DMS153 (cell line): ENCODE data around the gene VMP1.
"Not testable (repeated sequence)": the region's sequence is repeated elsewhere in the genome, so short reads cannot be mapped to it uniquely, and the experiment has no call there.

Source experiments
- DNase-seq: peaks from one replicate; lab custom pipeline; 2025; lab: John Stamatoyannopoulos, UW

VMP1 gene

DNA sequence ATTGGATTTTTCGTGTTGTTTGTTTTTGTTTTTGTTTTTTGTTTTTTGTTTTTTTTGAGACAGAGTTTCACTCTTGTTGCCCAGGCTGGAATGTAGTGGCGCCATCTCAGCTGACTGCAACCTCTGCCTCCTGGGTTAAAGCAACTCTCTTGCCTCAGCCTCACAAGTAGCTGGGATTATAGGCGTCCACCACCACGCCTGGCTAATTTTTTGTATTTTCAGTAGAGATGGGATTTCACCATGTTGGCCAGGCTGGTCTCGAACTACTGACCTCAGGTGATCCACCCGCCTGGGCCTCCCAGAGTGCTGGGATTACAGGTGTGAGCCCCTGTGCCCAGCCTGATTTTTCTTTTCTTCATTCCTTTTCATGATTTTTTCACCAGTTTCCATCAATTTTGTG, 73.1 kb downstream of the VMP1 start:
- DNase-seq = not testable (repeated sequence)

DNA sequence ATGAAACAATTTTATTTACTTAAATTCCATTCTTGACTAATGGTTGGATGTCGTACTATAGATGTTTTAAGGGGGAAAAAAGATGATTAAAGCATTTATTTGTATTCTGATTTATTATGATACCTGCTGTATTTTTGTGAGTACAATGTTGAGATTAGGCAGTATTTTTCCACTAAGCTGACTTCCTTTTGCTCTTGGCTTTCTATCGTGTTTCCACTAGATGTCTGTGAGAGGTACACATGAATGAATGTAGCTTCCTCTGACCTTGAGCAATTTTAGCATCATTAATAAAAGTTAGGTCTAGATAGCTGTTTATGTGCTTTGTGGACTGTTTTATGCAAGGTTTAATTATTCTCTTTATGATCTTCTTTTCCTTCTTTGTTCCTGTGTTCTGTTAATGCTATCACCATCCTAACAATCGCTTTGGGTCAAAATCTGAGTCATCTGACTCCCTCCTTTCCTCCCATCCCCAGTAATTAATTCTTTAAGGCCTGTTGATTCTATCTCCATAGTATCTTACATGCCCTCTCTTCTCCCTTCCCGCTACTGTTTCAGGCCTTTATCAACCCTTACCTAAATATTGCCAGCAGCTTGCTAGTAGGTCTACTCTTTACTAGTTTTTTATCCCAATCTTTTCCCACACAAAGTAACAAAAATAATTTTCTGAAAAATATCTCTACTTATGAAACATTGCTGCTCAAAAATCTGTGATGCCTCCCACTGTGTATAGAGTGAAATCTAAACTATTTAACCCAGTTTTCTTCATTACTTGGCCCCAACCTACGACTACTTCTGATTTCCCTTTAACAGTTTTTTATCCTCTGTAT, 76.0 kb downstream of the VMP1 start:
- DNase-seq = peak; percentile 28

DNA sequence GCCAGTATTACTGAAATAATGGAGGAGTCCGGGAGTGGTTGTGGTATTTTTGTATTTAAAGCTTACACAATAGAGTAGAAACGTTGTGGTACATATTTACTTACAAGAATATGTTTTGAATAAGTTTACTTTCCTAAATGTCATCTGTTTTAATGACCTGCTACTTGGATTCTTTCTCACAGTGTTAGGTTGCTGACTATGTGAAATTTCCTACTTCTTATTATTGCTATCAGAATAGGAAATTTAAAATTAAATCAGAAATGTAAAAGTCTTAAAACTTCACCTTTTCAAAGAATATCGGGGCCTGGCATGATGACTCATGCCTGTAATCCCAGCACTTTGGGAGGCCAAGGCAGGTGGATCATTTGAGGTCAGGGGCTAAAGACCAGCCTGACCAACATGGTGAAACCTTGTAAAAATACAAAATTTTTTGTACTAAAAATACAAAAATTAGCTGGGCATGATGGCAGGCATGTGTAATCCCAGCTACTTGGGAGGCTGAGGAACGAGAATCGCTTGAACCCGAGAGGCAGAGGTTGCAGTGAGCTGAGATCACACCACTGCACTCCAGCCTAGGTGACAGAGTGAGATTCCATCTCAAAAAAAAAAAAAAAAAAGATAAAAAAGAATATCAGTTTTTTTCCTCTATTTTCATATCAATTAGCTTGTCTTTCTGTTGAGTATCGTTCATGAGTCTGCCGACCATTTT, 77.8 kb downstream of the VMP1 start:
- no peak for DNase-seq

- DNase-seq = no peak
Observed at GRCh38 chr17:59786213-59786535, 78.7 kb downstream of the VMP1 start.

DNA sequence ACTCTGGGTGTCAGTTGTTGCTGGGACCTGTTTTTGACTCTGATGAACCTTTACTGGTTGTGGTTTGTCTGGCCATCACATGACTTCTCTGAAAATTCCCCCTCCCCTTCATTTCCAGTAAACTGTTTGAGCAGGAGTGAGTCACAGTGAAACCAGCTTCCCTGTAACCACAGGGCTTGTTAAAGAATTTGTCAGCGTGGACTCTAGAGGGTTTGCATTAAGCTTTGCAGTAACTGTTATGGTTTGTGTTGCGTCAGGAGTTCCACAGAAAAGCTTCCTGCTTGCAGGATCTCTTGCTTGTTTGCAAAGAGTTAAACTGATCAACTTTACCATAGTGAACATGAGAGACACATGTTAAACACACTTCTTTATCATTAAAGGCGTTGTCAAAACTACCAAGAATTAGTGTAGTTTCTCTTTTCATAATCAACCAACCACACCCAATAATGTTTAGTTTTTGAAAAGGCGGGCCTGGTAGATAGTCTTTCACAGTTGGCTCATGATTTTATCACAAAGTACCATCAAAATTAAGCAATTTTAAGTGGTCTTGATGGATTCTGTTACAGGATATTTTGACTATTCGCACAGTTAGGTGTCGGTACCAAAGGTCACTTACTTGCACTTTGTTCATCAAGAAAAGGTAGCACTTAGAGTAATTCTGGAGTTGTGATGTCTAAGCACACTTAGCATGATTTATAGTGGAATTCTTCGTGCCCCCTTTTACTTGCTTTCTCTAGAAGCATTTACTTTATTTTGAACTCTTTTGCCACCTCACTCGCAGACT, 79.3 kb downstream of the VMP1 start:
- peak; percentile 95 for DNase-seq

DNA sequence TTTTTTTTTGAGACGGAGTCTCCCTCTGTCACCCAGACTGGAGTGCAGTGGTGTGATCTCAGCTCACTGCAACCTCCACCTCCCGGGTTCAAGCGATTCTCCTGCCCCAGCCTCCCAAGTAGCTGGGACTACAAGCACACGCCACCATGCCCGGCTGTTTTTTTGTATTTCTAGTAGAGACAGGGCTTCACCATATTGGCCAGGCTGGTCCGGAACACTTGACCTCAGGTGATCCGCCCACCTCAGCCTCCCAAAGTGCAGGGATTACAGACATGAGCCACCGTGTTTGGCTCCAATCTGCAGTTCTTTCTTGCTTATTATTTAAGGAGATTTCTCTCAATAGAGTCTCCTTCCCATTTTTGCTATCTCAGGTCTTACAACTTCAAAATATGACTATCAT, 82.4 kb downstream of the VMP1 start:
- not testable (repeated sequence) for DNase-seq

DNA sequence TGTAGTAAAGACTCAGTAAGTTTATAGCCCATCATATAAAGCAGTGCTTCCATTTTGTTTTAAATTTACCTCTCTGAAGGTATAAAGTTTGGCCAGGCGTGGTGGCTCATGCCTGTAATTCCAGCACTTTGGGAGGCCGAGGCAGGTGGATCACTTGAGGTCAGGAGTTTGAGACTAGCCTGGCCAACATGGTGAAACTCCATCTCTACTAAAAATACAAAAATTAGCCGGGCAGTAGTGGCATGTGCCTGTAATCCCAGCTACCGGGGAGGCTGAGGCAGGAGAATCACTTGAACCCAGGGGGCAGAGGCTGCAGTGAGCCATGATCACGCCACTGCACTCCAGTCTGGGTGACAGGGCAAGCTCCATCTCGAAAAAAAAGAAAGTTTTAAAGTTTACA, 83.0 kb downstream of the VMP1 start:
- not testable (repeated sequence) for DNase-seq

- no peak for DNase-seq
Observed at GRCh38 chr17:59790910-59791309, 83.5 kb downstream of the VMP1 start.

GRCh38 chr17:59791603-59792457, 84.4 kb downstream of the VMP1 start:
- no peak for DNase-seq

- DNase-seq = not testable (repeated sequence)
Observed at GRCh38 chr17:59792458-59792823, 85.0 kb downstream of the VMP1 start.

- no peak for DNase-seq
Observed at GRCh38 chr17:59793205-59793604, 85.8 kb downstream of the VMP1 start.

DNA sequence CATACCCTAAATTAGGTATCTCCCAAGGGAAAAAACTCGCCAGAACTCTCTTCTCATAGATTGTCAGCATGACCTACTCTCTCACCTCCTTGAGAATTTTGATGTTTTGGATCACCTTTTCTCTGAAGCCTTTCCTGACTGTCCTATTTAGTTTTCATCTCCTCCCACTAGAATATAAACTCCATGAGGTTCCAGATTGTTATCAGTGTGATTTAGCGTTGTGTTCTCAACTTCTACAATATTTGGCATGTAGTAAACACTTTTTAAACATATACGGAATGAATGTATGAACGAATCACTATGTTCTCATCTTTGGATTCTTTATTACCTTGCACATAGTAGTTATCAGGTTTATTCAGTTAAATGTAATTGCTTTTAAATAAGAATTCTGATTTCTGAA, 88.7 kb downstream of the VMP1 start:
- DNase-seq = no peak

GRCh38 chr17:59796785-59797205, 89.3 kb downstream of the VMP1 start:
- DNase-seq = no peak

DNA sequence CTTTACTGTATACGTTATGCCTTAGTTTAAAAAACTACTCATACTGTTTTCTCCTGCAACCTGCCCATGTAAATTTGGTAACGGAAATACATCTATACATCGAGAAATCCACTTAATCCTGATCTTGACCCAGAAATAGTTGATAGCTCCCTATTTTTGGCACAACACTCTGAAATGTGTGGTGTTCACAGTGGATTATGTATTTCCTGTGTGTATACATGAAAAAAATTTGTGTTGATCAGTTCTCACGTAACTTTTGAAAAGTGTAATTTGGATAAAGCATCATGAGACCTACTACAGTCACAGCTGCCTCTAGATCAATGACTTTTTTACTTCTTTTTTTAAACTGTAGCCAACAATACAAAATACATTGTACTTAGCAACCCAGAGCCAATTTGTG, 90.7 kb downstream of the VMP1 start:
- DNase-seq = no peak

DNA sequence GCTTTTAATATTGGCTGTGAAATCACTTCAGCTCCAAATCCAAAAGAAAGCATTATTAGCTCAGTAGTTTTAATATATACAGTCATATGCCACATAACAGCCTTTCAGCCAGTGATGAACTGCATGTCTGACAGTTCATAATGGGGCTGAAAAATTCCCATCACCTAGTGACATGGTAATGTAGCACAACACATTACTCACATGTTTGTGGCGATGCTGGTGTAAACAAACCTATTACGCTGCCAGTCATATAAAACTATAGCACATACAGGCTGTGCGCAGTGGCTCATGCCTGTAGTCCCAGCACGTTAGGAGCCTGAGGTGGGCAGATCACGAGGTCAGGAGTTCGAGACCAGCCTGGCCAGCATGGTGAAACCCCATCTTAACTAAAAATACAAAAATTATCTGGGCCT, 93.1 kb downstream of the VMP1 start:
- no peak for DNase-seq

DNA sequence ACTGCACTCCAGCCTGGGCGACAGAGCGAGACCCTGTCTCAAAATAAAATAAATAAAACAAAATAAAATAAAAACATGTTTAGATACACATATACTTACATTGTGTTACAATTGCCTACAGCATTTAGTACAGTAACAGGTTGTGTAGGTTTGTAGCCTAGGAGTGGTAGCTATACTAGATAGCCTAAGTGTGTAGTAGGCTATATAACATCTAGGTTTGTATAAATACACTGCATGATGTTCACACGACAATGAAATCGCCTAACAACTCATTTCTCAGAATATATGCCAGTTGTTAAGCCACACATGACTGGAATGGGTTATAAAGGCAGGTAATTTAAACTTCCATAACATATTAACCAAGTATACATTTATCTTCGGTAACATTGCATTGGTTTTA, 94.7 kb downstream of the VMP1 start:
- DNase-seq = no peak

GRCh38 chr17:59804901-59805465, 97.5 kb downstream of the VMP1 start:
- no peak for DNase-seq

GRCh38 chr17:59806322-59806721, 98.9 kb downstream of the VMP1 start:
- DNase-seq = not testable (repeated sequence)

DNA sequence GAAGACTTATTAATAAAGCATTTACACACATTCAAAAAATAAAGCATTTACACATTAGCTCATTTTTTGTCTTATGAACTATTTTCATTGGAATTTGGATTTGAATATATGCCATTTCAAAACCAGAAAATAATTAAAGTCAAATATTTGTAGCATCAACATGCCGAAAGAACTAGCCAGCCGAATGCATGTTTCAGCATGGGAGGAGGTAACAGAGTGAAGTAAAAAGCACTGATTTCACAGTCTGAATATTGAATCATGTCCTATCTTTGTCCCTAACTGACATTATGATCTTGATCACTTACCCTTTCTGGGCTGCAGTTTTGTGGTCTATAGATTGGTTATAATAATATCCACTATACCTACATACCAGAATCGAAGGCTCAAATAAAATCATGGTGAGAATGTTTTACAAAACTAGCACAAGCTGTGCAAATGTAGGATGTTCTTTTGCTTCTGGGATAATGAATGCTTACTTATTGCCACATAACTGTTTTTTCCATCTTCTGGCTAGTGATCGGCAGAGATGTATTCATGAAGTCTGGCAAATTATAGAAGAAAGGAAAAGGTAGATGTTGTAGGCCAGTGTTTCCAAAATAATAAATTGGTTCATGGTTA, 100.5 kb downstream of the VMP1 start:
- DNase-seq = no peak

DNA sequence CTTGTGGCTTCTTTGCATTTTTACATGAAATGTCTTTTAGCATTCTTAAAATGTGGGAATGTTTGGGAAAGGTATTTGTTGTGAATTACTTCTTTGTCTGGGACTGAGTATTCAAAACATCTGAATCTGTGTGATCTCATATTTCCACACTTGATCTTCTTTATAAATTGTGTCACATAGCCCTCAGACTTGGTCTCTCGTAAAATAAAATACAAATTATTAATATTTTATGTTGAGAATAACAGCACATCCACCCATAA, 103.4 kb downstream of the VMP1 start:
- no peak for DNase-seq

DNA sequence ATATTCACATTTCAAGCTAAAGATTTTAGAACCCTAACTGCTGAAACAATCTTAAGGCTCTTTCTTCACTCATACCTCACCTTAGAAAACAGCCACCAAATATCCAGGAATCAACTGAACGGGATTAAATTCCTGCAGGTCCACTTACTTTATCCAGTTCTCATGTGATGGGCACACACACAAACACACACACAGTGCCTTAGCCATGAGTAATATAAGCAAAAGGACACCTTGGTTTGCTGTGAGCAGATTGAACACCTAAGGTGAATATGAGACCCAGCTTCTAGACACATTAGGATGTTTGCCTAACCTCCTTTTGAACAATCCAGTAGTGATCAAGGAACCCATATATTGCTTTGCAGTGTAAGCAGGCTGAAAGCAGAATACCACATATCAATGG, 103.8 kb downstream of the VMP1 start:
- DNase-seq = no peak
